Hematopoietic multipotent progenitor cell treated with erythropoietin and hydrocortisone succinate and interleukin-3 and kit ligand, for 15 days (in vitro differentiated cells): ENCODE results near the gene CYB5B.

ENCODE experiments used
- DNase-seq: peaks from one replicate; pipeline ENCODE4 v3.0.0-alpha.2; 2015; ENCODE audit warnings: low spot score

Gene CYB5B

GRCh38 chr16:69444873-69445517, 20.6 kb downstream of the CYB5B start:
- peak; percentile 56 for DNase-seq

GRCh38 chr16:69448470-69449193, 24.2 kb downstream of the CYB5B start:
- DNase-seq = no peak

GRCh38 chr16:69451166-69451565, 26.7 kb downstream of the CYB5B start:
- no peak for DNase-seq

GRCh38 chr16:69453936-69454335, 29.5 kb downstream of the CYB5B start:
- DNase-seq = no peak

GRCh38 chr16:69463876-69464275, 39.5 kb downstream of the CYB5B start:
- no peak for DNase-seq

GRCh38 chr16:69465083-69465721, 40.8 kb downstream of the CYB5B start:
- DNase-seq = peak; percentile 41

GRCh38 chr16:69465881-69466280, 41.5 kb downstream of the CYB5B start:
- DNase-seq = no peak

GRCh38 chr16:69466547-69466946, 42.1 kb downstream of the CYB5B start:
- no peak for DNase-seq

GRCh38 chr16:69467080-69467479, 42.7 kb downstream of the CYB5B start:
- DNase-seq = no peak

- DNase-seq = no peak
Measured at GRCh38 chr16:69467531-69468204, 43.2 kb downstream of the CYB5B start.

GRCh38 chr16:69469807-69470561, 45.6 kb downstream of the CYB5B start:
- no peak for DNase-seq

- no peak for DNase-seq
Measured at GRCh38 chr16:69471121-69471520, 46.7 kb downstream of the CYB5B start.

GRCh38 chr16:69474408-69474807, 50.0 kb downstream of the CYB5B start:
- DNase-seq = no peak

GRCh38 chr16:69476920-69477443, 52.6 kb downstream of the CYB5B start:
- DNase-seq = no peak

GRCh38 chr16:69477546-69477945, 53.1 kb downstream of the CYB5B start:
- no peak for DNase-seq

GRCh38 chr16:69478685-69479084, 54.3 kb downstream of the CYB5B start:
- DNase-seq = no peak

GRCh38 chr16:69479775-69480174, 55.4 kb downstream of the CYB5B start:
- no peak for DNase-seq

- DNase-seq = no peak
Measured at GRCh38 chr16:69481901-69482341, 57.5 kb downstream of the CYB5B start.

- no peak for DNase-seq
Measured at GRCh38 chr16:69482410-69482991, 58.1 kb downstream of the CYB5B start.

GRCh38 chr16:69483611-69484010, 59.2 kb downstream of the CYB5B start:
- DNase-seq = no peak

GRCh38 chr16:69485361-69485760, 60.9 kb downstream of the CYB5B start:
- DNase-seq = no peak
